ENCODE measurements around the gene WASF2.

GRCh38 chr1:27366411-27367159 lies 123.4 kb downstream of the WASF2 start, which contains the start of gene MAP3K6:
- peak; percentile 49; the same call in 1 of the 2 replicates for TF ChIP-seq CTCF (IDR thresholded peaks at IDR 0.05; ENCODE audit: low read length)
- TF ChIP-seq EZH2 (IDR thresholded peaks at IDR 0.05; ENCODE audit: borderline replicate concordance, low read length): no peak

All from OCI-LY1 (cell line).